HG03354 (cell line): ENCODE results near the gene PRODH2.

Experiments used
- ATAC-seq: cut with Tn5 transposase; IDR thresholded peaks from one replicate; pipeline ENCODE4 v1.9.1; 2021; ENCODE audit warnings: mild to moderate bottlenecking; ENCODE audit not compliant: unreplicated experiment, poor library complexity, severe bottlenecking

The PRODH2 gene, protein sequence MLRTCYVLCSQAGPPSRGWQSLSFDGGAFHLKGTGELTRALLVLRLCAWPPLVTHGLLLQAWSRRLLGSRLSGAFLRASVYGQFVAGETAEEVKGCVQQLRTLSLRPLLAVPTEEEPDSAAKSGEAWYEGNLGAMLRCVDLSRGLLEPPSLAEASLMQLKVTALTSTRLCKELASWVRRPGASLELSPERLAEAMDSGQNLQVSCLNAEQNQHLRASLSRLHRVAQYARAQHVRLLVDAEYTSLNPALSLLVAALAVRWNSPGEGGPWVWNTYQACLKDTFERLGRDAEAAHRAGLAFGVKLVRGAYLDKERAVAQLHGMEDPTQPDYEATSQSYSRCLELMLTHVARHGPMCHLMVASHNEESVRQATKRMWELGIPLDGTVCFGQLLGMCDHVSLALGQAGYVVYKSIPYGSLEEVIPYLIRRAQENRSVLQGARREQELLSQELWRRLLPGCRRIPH

GRCh38 chr19:35812220-35813042, at the start of gene PRODH2:
TSS of gene PRODH2 (minus strand) at chr19:35812845. CDS start at chr19:35812805, 40 bp downstream.
- no peak for ATAC-seq

DNA sequence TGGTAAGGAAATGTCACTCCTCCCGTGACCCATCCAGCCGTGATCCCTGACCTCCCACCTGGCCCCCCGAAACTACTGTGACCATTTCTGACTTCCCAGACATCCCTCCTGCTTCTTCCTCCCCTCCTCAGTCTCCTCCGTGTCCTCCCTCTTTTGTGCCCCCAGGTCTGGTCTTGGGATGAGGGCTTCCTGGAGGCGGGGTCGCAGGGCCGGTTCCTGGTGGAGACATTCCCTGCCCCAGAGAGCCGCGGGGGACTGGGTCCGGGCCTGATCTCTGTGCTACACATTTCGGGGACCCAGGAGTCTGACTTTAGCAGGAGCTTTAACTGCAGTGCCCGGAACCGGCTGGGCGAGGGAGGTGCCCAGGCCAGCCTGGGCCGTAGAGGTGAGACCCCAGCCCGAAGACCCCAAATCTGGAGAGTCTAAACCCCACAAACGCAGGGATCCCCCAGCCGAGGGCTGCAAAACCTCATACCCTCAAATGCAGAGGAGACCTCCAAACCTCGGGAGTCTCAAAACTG, 49.1 kb upstream of the PRODH2 start:
- ATAC-seq, result no peak

GRCh38 chr19:35860818-35861639, 48.4 kb upstream of the PRODH2 start:
- ATAC-seq, result no peak

- no peak for ATAC-seq
Measured at GRCh38 chr19:35860436-35860817, 47.8 kb upstream of the PRODH2 start.

DNA sequence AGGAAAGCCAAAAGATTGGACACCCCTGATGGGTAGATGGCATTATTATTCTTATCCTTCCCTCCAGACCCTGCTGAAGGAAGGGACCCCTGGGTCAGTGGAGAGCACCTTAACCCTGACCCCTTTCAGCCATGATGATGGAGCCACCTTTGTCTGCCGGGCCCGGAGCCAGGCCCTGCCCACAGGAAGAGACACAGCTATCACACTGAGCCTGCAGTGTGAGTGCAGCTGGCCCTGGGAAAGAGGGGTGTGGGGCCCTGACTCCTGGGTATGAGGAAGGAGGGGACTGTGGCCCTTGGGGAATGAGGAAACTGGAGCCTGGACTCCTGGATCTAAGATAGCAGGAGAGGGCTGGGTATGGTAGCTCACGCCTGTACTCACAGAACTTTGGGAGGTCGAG, 46.8 kb upstream of the PRODH2 start:
- no peak for ATAC-seq

DNA sequence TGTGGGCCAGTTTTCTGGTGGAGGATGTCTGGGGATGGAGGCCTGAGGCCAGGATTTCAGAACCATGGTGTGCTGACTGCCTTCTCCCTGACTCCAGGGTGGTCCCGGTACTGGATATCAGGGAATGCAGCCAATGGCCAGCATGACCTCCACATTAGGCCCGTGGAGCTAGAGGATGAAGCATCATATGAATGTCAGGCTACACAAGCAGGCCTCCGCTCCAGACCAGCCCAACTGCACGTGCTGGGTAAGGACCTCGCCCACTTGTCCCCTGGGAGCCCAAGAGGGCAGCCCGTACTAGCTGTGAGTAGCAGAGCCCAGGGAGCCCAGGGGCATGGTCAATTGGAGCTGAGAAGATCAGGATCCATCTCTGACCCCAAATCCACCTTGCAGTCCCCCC, 45.7 kb upstream of the PRODH2 start:
- ATAC-seq, result no peak

GRCh38 chr19:35856546-35857149, 44.0 kb upstream of the PRODH2 start, which contains the start of gene KIRREL2:
TSS of gene KIRREL2 (plus strand) at chr19:35856911. CDS start at chr19:35857120, 209 bp downstream.
- ATAC-seq, result no peak

DNA sequence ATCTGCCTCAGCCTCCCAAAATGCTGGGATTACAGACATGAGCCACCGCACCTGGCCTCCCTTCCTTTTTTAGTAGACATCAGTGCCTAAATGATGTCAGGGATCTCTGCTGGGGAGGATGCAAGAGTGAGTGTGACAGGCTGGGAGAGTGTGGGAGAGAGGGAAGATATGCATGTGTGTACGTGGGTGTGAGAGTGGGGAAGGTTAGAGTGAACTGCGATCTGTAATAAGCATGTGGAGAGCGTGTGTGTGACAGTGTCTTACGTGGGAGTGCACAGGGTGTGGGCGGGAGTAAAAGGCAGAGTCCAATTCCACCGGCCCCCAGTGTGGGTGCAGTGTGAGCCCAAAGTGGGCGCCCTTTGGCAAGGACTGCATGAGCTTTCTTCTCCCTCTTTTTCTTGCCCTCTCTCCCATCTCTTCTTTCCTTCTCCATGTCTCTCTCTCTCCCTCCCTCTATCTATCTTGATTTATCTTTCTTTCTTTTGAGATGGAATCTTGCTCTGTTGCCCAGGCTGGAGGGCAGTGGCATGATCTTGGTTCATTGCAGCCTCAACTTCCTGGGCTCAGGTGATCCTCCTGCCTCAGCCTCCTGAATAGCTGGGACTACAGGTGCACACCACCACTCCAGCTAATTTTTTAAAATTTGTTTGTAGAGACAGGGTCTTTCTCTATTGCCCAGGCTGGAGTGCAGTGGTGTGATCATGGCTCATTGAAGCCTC, 40.6 kb upstream of the PRODH2 start:
- ATAC-seq, result no peak

DNA sequence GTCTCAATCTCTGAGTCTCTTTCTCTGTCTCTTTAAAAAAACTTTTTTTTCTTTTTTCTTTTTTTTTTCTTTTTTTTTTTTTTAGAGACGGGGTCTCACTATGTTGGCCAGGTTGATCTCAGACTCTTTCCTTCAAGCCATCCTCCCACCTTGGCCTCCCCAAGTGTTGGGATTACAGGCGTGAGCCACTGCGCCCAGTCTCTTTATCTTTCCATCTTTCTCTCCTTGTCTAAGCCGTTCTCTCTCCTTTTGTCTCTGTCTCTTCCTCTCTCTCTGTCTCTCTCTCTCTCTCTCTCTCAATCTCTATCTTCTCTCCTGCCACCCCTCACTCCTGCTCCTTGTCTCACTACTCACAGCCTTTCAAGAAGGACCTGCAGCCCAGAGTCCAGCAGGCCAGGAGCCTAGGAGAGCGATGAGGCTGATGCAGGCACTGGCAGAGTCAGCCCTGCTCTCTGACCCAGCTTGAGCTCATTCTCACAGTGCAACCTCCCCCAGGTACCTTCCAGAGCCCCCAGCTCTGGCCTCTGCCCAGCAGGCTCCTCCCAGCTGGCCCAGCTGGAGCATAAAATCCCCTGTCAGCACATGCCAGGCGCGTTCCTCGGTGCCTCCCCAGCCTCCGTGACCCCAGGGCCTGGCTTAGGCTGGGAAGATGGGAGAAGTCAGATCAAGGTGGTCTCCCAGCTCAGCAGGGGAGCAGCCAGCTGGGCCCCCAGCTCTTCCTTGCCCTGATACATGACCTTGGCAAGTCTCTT, 39.6 kb upstream of the PRODH2 start, which contains the start of gene NPHS1:
Gene NPHS1, minus strand, starts transcription at position 476 of the 752 bp plus-strand sequence. CDS start 667 bp downstream, outside the sequence.
- ATAC-seq, result no peak

DNA sequence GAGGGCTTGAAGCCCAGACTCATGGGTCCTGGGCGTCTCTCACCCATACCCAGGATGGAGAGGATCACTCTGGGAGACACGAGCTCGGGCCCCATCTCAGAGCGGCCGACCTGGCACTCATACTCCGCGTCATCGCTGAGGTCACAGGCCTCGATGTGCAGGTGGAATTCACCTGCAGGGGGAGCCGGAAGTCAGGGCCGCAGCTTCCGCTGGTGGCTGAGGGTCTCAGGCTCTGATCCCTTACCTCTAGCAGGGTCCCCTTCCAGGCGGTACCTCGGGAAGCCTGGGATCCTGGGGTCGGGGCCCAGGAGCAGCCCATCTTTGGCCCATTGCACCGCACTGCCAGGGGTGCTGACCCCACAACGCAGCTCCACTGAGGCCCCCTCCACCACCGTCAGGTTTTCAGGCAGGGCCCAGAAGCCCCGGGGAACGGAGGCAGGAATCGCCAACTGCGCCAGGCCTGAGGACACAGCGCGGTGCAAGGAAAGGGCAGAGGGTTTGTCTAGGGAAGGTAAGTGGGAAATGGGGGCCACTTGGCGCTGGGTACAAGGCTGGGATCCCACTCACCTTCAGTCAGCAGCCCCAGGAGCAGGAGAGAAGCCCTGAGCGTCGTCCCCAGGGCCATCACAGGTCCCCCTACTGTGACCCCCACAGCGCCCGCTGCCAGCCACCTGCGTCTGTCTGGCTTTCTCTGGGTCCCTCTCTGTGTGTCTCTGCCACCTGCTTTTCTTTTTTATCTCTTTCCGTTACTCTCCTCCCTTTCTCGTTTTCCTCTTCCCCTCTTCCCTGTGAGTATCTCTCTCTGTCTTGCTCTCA, 38.8 kb upstream of the PRODH2 start:
- no peak for ATAC-seq

- ATAC-seq, result no peak
Measured at GRCh38 chr19:35848919-35849505, 36.4 kb upstream of the PRODH2 start.

DNA sequence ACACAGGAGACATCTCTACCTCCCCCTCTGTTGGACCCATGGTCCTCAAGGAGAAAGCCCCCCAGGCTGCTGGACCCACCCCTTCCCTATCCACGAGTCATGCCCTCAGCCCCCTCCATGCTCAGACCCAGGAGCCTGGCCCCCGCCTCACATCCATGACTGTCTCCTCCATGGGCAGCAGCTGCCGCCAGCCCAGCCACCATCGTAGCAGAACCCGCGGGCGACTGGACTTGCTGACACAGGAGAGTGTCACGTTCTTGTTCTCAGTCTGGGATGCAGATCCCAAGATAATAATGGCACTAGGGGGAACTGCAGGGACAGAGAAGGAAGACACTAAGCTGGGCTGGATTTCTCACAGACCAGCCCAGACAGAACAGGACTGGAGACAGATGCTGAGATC, 35.8 kb upstream of the PRODH2 start:
- ATAC-seq, result no peak

GRCh38 chr19:35847911-35848310, 35.3 kb upstream of the PRODH2 start:
- ATAC-seq, result no peak

DNA sequence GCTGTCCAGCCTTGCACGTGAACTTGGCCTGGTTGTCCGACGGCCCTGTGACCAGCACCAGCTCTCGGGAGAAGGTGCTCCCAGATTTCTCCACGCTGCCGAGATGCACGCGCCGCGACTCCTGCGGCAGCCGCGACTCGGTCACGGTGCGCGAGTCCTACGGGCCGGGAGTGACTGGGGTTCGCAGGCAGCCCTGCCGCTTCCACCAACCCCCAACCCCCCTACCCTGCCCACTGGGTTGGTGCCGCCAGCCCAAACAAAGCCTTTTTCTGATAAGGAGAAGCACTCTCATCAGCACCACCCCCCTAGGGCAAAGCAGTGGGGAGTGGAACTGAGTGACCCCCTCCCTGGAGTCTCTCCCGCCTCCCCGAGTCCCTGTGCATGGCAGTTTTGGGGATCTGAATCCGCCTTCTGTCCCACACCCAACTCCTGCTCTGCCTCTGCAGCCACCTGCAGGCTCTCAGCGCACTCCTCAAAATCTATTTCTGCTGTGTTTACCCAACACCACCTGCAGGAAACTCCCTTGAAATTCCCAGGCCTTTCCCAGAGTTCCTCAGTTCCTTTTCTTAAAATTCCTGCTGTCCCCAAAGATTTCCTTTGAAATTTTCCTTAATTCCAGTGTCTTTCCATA, 33.5 kb upstream of the PRODH2 start:
- no peak for ATAC-seq

DNA sequence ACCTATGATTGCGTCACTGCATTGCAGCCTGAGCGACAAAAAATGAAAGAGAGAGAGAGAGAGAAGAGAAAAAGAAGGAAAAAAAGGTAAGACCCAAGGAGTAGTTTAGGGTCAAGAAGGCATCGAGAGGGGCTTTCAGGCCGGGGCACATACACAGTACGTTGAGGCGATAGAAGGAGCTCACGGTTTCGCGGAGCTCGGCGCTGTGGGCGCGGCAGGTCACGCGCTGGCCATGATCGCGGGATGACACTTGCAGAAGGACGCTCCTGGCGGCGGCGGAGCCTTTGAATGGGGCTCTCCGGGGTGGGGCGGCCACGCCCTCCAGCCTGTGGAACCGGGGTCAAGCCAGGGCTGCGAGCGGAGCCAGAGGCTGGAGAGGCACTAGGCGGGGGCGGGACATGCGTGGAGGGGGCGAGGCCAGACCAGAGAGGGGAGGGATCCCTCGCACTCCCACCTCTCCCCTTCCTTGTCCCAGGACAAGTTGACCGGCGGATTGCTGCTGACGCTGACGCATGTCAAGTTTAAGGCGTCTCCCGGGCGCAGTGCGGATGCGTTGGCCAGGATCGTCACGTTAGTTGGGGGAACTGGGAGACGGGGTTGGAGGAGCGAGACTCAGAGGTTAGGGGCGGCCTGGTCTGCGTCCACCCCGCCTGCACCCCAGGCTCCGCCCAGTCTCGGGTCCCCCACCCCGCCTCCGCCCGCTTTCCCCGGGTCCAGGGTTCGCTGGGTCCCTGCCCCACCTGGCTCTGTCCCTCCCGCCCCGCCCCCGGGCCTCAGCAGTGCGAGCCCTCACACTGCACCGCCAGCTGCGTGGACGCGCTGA, 32.8 kb upstream of the PRODH2 start:
- ATAC-seq, result no peak
